Measurements from ENCODE around the gene DMXL1.

DNA sequence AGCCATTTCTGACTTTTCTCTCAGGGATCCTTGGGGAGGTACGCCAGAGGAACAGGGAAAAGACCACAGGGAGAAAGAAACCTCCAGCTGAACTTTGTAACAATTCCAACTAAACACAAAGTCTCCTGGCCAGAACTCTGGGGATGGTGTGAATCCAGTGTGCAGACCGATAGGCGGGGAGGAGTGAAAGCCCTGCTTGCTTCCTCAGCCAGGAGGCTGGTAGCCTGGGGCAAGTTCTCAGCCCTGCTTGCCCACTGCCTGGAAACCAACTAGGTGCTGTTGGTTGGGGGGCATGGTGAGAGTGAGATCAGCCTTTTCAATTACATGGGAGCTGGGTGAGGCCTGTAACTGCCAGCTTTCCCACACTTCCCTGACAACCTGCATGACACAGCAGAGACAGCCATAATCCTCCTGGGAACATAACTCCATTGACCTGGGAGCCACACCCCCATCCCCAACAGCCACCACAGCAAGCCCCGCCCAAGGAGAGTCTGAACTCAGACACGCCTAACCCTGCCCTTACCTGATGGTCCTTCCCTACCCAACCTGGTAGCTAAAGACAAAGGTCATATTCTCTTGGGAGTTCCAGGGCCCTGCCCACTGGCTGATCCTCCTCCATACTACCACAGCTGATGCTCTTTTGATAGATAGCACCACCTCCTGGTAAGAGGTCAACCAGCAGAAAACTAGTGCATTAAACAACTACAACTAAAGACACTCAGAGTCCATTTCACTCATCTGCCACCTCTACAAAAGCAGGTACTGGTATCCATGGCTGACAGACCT, 184.9 kb downstream of the DMXL1 start:
- TF ChIP-seq, protein P1, sequence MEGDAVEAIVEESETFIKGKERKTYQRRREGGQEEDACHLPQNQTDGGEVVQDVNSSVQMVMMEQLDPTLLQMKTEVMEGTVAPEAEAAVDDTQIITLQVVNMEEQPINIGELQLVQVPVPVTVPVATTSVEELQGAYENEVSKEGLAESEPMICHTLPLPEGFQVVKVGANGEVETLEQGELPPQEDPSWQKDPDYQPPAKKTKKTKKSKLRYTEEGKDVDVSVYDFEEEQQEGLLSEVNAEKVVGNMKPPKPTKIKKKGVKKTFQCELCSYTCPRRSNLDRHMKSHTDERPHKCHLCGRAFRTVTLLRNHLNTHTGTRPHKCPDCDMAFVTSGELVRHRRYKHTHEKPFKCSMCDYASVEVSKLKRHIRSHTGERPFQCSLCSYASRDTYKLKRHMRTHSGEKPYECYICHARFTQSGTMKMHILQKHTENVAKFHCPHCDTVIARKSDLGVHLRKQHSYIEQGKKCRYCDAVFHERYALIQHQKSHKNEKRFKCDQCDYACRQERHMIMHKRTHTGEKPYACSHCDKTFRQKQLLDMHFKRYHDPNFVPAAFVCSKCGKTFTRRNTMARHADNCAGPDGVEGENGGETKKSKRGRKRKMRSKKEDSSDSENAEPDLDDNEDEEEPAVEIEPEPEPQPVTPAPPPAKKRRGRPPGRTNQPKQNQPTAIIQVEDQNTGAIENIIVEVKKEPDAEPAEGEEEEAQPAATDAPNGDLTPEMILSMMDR (IDR thresholded peaks at IDR 0.05; ENCODE audit: low read length), result peak; percentile 47
- TF ChIP-seq EZH2 (IDR thresholded peaks at IDR 0.05; ENCODE audit: borderline replicate concordance, low read length), result no peak
